IMR-90 (cell line): Measurements from ENCODE around the gene KCNJ10.

ENCODE experiments used
- CEBPB ChIP-seq: IDR thresholded peaks from 2 replicates; pipeline ENCODE4 v1.6.1; 2012; ENCODE audit warnings: low read depth, low read length, improper control_type of control experiment
- CHD1 ChIP-seq: IDR thresholded peaks from 2 replicates; pipeline ENCODE4 v1.6.1; 2012; ENCODE audit warnings: low read depth, low read length, improper control_type of control experiment
- FOS ChIP-seq: fragments of 150-350 bp; IDR thresholded peaks from 2 replicates; pipeline ENCODE4 v1.6.1; 2016; ENCODE audit warnings: low read depth, low read length
- MAFK ChIP-seq: IDR thresholded peaks from 2 replicates; pipeline ENCODE4 v1.6.1; 2012; ENCODE audit warnings: low read depth, low read length, improper control_type of control experiment
- MAZ ChIP-seq: IDR thresholded peaks from 2 replicates; pipeline ENCODE4 v1.6.1; 2012; ENCODE audit warnings: low read depth, mild to moderate bottlenecking, low read length, improper control_type of control experiment, moderate library complexity, borderline replicate concordance
- MXI1 ChIP-seq: IDR thresholded peaks from 2 replicates; pipeline ENCODE4 v1.6.1; 2012; ENCODE audit warnings: low read depth, mild to moderate bottlenecking, low read length, moderate library complexity, borderline replicate concordance
- NFE2L2 ChIP-seq: fragments of 150-350 bp; IDR thresholded peaks from 2 replicates; pipeline ENCODE4 v1.6.1; 2016; ENCODE audit warnings: low read depth, mild to moderate bottlenecking, low read length
- POLR2A ChIP-seq: IDR thresholded peaks from 2 replicates; pipeline ENCODE4 v1.6.1; 2012; ENCODE audit warnings: mild to moderate bottlenecking, low read depth, low read length
- RAD21 ChIP-seq: IDR thresholded peaks from 2 replicates; pipeline ENCODE4 v1.6.1; 2012; ENCODE audit warnings: low read length, improper control_type of control experiment
- RFX5 ChIP-seq: IDR thresholded peaks from 2 replicates; pipeline ENCODE4 v1.8.0; 2012; ENCODE audit warnings: low read depth, mild to moderate bottlenecking, low read length, moderate library complexity
- SMC3 ChIP-seq: fragments of 150-350 bp; IDR thresholded peaks from 2 replicates; pipeline ENCODE4 v1.6.1; 2016; ENCODE audit warnings: low read depth, mild to moderate bottlenecking, antibody characterized with exemption, low read length, moderate library complexity
- TF ChIP-seq, protein P1 (sequence below): fragments of 150-350 bp; IDR thresholded peaks from 2 replicates; pipeline ENCODE4 v1.6.1; 2017; ENCODE audit warnings: mild to moderate bottlenecking, antibody characterized with exemption, low read length, low read depth
- TF ChIP-seq, protein P2 (sequence below): conservative IDR thresholded peaks from 2 replicates; pipeline ENCODE4 v1.5.1; 2012; ENCODE audit warnings: mild to moderate bottlenecking, low read depth, low read length, improper control_type of control experiment

DNA sequence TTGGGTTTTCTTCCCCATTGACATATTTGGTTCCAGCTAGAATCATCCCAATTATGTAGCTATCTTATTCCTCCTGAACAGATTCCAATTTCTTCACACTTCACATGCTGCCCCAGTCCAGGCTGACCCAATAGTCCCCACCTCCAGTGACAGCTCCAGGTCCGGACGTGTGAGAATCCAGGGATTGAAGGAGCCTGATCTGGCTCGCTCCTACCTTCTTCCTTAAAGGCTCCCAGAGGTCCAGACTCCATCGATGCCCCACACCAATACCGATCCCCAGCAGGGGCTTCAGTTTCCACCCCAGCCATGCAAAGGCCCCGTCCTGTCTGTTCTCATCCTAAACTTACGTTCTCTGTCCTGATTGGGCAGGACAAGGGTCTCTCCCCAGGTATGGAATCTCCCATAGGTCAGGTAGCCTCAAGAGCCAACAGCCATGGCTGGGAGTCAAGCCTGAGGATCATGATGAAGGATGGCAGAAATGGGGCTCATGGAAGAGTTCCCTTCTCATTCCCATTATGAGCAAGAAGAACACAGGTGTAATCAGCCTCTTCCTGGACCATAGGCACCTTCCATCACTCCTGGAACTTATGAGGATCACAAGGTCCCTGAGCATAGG is 95.5 kb downstream of the KCNJ10 start:
- TF ChIP-seq, protein P1, sequence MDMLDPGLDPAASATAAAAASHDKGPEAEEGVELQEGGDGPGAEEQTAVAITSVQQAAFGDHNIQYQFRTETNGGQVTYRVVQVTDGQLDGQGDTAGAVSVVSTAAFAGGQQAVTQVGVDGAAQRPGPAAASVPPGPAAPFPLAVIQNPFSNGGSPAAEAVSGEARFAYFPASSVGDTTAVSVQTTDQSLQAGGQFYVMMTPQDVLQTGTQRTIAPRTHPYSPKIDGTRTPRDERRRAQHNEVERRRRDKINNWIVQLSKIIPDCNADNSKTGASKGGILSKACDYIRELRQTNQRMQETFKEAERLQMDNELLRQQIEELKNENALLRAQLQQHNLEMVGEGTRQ: no peak
- TF ChIP-seq, protein P2, sequence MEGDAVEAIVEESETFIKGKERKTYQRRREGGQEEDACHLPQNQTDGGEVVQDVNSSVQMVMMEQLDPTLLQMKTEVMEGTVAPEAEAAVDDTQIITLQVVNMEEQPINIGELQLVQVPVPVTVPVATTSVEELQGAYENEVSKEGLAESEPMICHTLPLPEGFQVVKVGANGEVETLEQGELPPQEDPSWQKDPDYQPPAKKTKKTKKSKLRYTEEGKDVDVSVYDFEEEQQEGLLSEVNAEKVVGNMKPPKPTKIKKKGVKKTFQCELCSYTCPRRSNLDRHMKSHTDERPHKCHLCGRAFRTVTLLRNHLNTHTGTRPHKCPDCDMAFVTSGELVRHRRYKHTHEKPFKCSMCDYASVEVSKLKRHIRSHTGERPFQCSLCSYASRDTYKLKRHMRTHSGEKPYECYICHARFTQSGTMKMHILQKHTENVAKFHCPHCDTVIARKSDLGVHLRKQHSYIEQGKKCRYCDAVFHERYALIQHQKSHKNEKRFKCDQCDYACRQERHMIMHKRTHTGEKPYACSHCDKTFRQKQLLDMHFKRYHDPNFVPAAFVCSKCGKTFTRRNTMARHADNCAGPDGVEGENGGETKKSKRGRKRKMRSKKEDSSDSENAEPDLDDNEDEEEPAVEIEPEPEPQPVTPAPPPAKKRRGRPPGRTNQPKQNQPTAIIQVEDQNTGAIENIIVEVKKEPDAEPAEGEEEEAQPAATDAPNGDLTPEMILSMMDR: no peak
- TF ChIP-seq POLR2A (no peak), MAFK (no peak), MXI1 (no peak), MAZ (no peak), RAD21 (no peak), SMC3 (no peak), CEBPB (no peak), RFX5 (no peak), NFE2L2 (no peak), CHD1 (no peak), FOS (no peak)
